ENCODE data around the gene SPSB3.

SPSB3 gene

DNA sequence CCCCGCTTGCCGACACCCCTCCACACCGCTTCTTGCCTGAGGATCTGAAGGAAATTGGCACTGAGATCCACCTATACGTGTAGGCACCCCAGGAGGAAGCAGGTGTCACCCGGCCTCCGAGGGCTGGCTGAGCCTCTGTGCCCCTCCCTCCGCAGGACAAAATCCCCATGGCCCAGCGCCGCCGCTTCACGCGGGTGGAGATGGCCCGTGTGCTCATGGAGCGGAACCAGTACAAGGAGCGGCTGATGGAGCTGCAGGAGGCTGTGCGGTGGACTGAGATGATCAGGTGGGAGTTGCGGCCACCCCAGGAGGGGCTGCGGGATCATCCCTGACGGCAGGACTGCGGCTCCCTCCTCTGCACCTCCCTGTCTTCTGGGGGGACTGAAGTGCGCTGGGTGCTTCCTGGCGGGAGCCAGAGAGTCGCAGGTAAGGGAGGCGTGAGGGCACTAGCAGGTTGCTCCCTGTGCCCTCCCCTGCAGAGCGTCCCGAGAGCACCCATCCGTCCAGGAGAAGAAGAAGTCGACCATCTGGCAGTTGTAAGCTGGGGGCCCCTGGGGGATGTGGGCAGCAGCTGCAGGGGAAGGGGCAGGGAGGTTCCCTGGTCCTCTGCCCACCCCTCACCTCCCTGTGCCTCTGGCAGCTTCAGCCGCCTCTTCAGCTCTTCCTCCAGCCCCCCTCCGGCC lies 20.0 kb downstream of the SPSB3 start:
- DNase-seq = no peak

DNA sequence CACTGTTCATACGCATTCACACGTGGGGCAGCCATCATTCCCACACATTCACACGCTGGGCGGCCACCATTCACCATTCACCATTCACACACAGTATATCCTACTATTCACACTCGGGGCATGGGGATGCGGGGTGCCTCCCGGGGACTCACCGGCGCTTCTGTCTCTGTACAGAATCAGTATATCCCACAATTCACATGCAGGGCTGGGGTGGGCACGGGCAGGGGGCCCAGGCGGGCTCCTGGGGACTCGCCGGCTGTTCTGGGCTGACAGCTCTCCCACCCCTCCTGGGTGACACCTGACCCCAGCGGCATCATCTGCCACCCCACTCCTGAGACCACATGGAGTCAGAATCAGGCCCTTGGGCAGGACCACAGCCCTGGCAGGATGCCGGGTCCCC lies 20.6 kb downstream of the SPSB3 start:
- no peak for DNase-seq

DNA sequence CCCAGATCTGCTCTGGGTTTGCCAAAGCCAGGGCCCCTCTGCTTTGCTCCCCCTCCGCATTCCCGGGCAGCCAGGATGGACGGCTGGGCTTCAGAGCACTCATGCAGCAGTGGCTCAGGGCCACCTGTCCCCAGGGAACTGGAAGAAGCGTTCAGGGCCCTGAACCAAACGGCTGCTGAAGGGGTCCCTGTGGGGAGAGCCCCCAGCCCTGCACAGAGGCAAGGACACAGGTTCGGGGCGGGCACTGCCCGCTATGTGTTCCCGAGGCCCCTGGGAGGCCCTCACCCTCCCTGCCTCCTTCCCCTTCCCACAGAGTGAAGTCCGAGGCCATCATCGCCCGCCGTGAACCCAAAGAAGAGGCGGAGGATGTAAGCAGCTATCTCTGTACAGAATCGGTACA lies 21.5 kb downstream of the SPSB3 start:
- no peak for DNase-seq

DNA sequence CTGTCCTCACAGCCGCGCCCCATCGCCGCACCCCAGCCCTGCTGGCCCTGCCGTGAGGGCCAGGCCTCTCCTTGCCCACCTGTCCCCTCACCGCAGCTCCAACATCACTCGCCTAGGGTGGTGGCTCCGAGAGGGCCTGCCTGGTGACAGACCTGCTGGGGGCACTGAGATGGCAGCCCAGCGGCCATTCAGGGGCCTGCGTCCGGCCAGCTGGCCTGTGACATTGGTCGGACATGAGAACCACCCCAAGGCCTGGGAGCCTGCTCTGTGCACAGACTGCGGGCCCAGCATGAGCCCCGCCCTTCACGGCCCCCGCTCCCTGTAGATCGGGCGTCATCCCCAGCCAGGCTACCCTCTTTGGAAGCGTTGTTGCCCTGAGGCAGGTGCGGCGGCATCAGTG lies 22.9 kb downstream of the SPSB3 start:
- no peak for DNase-seq

DNA sequence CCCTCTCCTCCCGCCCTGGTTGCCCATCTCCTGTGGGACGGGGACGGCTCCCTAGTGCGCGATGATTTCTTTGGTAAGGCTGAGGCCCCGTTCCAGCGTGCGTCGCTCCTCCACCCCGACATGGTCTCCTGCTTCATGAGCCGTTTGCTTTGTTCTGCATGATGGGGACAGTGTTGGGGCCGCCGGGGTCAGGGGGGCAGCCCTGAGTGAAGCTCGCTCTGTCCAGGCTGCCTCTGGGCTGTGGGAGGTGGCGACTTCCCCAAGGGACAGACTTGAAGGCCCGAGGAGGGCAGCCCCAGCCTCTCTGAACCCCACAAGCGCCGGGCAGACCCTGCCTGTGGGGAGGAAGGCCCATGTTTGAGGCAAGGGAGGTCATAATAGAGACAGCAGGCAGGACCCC lies 23.4 kb downstream of the SPSB3 start:
- DNase-seq = no peak

DNA sequence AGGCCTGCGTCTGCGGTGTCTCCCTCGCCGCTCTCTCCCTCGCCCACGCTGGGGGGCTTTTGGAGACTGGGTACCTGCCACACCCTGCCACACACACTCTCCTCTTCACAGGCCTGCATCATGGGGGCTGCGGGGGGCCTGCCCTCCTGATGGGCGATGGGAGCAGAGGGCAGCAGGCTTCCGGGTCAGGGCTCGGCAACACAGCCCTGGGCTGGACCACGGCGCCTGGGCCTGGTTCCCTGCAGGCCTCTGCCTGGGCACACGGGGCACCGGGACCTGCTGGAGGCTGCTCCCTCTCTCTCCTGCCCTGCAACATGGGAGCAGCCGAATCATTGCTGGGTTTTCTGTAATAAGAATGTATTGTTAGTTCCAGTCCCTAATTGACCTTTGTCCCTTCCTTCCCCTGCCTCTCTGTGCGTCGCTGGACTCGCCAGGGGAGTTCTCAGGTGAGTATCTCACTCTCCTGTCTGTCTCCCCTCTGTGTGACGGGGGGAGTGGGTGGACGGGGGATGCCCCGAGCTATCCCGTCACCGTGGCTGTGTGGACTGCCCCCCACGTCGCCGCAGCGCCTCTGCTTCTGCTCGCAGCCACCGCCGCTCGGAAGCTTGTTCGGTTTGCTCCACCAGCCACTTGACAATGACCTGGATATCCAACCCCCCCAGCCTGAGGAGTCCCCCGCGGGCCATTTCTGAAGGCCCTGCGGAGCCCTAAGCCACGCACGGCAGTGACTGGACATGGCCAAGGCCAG lies 24.5 kb downstream of the SPSB3 start:
- DNase-seq = no peak

DNA sequence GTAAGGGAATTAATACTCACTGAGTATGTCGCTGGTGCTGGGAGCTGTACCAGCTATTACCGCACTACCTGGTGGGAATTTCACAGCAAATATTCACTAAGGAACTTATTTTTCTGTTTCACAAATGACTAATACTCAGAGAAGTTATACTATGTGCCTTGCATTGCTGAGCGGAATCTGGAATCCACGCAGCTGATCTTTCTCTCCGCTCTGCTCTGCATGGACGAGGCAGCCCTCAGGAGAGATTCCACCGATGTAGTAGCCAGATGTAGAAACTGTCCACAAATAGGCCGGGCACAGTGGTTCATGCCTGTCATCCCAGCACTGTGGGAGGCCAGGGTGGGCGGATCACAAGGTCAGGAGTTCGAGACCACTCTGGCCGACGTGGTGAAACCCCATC lies 28.2 kb downstream of the SPSB3 start:
- DNase-seq = no peak

DNA sequence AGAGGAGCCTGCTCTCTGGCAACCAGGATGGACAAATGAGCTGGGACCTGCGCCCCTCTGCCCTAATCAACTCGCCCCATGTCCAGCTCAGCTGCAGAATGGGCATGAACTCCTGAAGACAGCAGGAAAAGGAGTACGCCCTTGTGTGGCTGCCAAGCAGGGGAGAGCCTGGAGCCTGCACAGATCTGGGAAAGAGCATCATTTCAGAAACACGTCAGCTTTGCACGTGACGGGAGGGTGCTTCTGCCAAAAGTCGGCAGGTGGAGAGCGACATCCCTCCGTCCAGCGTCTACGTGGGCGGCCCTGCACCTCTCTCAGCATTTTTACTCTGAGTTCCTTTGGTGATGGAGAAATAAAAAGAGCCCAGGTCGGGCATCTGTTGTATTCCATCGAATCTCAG lies 29.5 kb downstream of the SPSB3 start:
- DNase-seq = no peak

DNA sequence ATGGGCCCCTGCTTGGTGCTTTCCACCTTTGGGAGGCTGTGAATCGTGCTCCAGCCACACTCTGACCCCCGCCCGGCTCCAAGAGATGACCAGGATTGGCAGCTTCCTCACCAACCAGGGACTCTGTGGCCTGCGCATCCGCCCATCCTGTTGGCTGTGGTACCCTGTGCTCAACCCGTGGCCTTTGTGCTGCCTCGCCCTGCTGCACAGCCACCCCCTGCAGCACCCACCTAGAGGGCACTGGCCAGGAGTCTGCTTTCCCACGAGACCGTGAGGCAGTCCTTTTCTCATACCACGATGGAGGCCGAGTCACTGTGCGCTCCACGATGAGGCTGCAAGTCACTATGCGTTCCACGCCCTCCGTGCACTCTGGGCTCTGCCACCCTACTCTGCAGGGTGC lies 30.4 kb downstream of the SPSB3 start:
- DNase-seq = no peak

DNA sequence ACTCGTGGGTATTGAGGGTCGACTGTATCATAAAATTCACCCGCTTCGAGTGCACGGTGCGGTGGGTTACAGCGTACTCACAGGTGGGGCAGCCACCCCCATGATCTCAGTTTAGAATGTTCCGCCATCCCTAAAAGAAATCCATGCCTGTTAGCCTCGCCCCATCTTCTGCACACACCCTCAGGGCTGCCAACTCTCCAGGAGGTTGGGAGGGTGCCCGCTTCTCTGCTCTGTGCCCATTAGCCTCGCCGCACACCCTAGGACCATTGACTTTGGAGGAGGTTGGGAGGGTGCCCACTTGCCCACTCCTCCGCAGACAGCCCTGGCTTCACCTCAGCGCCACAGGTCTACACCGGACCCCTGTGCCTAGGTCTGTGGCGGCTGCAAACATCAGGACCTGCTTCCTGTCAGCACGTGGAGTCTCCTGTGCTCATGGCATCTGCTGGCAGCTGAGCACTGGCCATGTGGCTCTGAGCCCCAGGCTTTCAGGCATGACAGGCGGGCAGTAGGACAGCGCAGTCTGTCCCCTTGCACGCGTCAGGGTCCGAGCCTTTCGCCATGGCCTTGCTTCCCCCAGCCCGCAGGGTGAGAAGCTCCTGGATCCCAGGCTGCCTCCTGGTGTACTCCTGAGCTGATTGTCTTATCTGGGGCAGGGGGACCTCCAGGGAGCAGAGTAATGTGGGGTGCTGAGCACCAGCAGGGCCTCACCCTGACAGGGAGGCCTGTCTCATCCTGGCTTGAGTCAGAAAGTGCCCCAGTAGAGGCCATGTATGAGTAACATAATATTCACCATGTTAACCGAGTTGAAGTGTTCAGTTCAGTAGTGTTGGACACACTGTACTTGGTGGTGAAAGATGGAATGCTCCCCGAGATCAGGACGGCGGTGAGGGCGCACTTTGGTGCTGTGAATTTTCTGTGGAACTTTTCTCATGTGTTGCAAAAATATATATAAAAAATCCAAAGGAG lies 32.9 kb downstream of the SPSB3 start:
- no peak for DNase-seq

DNA sequence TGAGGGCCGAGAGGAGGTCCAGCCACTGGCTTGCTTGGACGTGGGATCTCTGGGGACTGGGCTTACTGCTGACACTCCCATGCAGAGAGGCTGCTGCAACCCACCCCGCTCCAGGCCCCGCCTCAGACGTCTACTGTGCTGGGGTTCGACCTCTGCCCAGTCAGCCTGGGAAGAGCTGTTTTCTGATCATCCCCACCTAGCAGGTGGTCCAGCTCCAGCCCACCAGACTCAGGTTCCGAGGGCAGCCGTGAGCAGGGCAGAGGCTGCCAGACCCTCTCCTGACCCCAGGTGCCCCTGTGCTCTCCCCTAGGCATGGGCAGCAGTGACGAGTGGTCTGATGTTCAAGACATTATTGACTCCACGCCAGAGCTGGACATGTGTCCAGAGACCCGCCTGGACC lies 34.4 kb downstream of the SPSB3 start:
- no peak for DNase-seq

DNA sequence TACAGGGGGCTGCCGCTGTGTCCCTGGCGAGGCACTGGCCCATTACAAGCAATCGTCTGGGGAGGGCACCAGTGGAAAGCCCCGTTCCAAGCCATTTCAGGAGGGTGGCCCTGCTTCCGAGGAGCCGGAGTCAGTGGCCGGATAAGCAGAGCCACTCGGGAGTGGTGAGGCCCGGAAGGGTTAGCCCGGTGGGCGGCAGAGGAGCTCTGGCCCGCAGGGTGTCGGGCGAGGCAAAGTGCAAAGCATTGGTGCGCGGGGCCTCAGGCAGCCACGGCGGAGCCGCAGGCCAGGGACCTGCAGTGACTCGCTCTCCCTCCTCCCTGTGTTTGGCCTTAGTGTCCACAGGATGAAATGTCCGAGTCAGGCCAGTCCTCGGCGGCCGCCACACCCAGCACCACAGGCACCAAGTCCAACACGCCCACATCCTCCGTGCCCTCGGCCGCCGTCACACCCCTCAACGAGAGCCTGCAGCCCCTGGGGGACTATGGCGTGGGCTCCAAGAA lies 35.6 kb downstream of the SPSB3 start:
- no peak for DNase-seq

DNA sequence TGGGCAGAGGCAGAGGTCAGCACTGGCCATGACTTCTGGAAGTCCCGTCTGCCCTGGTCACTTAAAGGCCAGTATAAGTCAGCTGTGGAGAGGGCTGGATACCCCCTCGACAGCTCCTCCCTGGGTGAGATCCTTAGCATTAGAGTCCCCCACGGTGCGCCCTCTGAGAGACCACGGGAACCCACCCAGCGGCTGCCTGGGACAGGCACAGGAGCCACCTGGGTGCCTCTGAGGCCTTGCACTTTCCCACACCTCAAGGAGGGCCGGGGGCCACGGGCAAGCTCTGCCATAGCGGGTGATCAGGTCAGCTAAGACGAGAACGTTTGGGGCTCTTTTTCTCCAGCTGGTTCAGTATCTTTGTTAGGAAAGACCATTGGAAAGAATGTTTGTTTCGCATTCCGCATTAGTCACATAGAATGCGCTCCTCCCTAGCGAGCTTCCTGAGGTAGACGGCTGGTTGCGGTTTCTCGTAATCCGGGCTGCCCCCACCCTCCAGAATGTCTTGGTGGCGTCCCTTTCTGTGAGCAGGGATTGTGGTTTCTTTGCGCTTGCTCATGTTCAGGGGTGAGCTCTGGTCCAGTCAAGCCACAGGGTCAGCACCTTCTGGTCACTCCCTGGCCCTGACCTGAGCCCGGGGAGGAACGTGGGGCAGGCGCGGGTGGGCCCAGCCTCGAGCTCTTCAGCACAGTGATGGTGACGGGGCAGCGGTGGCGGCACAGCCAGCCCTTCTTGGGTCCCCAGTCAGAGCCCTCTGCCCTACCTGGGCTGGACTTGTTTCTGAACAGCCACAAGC lies 36.3 kb downstream of the SPSB3 start:
- DNase-seq = no peak

DNA sequence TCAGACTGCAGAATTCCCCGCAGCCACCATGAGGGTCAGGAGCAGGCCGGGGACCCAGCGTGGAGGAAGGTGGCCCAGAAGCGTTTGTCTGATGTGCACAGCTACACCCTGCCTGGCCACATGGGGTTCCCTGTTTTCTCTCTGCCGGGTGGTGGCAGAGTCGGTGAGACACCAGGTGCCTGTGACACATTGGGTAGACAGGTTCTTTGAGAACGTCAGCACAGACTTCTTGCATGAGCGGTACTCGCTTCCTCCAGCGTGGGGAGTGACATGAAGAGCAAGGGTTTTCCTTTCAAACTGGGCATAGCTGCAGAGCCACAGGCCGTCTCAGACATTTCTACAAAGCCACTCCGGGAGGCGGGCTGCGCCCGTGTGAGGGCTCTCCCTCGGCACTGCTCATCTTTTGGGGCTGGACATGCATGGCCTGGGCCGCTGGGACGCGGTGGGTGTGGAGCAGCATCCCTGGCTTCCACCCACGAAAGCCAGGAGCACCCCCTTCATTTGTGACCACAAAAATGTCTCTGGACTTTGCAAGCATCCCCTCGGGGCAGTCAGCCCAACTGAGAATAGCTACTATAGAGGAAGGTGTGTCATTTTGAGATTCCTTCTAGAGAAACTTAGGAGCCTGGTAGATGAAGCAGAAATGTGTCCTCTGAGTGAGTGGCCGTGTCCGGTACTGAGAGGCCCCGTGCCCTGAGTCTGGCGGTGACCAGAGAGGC lies 37.0 kb downstream of the SPSB3 start:
- DNase-seq = no peak

DNA sequence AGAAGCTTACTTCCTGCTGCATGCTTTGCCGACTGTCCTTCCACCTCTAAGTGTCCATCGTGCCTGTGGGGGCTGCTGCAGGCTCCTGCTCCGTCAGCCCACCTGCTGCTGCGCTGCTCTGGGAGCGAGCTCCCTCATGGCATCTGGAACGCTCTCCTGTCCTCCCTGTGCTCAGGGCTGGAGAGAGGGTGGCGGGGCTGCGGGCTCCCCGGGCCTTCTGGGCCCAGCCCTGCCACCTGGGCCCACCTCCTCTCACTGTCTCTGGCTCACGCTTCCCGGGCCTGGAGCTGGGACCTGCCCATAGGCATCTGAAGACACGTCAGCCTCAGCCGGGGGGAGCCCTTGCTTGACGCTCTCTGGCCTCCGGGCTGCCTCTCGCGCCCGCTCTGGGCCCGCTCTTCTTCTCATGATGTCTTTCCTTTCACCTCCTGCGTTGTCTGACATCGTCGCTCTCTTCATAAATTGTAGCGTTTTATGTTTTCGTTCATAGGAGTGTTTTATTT lies 38.0 kb downstream of the SPSB3 start:
- DNase-seq = no peak

DNA sequence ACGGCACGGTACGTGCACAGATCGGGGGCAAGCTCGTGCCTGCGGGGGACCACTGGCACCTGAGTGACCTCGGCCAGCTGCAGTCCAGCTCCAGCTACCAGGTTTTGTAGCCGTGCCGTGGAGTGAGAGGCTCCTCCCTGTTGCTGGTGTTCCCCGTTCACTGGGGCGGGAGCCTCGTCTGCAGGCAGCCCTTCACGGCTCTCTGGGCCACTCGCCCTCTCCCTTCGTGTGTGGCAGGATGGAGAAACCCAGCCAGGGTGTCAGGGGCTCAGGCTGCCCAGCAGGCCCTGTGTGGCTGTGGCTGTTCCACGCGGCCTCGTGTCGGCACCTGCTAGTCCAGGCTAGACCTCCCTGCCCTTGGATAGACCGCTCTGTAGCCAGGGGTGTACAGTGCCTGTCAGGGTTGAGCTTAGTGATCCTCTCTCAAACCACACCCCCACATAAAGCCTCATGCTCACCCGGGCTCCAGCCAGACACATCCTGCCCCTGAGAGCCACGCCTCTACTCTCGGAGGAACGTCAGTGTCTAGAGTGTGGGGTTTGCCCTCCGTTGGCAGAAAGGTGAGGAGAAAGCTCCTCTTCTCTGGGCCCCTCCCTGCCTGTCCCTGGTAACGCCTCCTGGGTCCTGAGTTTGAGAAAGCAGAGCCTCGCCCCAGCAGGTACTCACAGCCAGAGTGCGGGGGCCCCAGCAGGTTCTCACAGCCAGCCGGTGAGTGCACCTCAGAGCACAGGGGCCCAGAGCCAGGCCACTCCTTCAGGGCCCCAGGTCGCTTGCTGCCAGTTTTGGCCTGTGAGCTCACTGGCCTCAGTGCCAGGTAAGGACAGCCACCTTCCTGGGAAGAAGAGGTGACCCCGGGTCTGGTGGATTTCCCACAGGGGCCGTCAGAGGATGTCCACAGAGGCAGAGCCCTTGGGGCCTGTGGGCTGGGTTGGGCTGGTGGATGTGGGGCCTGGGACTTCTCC lies 38.7 kb downstream of the SPSB3 start:
- no peak for DNase-seq

DNA sequence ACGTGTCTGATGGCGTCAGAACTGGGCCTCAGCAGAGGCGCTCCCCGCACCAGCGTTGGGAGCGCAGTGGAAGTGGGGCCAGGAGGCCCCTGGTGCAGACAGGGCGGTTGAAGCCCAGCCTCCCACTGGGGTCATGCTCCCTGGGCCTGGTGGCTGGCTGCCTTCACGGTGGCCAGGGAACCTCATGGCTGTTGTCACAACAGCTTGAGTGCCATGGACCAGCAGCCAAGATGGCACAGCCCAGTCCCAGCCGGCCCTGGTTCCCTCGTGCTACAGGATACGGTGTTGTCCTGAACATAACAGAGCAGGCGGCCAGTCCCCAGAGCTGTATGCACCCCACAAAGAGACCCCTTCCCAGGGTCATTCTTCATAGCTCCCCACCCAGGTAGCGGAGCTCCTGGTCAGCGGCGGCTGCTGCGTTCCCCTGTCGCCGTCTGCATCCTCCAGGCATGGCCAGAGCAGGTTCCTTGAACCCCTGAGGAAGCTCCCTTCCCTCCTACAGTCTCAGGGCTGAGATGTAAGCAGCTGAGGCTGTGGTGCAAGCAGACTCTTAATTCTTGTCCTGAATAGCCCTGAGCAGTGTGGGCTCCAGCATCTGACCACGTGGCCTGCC lies 40.7 kb downstream of the SPSB3 start:
- DNase-seq = no peak

DNA sequence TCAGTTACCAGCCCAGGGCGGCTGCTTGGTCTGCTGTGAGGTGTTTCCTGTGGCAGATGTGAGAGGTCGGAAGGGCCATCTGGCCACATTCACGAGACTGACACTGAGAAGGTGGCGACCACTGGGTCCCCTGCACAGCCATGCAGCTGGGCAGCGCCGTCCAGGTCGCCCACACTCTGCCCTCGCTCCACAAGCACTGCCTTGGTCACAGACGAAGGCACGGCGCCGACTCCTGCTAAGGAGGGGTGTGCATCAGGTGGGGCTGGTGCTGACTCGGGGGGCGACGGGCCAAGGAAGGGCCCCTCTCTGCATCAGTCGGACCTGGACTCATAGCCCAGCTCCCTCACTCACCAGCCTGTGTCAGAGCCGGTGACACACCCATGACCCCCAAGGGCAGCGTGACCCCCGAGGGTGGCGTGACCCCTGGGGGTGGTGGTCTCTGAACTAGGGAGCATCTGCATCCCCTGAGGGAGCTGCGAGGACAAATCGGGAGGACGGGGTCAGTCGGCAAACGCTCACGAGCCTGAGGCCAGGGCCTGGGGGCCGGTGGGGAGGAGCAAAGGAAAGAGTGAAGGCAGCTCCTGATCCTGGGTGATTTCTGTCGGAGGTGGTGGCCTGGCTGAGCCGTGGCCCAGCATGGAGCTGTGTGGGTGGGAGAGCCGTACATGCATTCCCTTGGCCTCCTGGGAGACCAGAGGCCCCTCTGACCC lies 41.4 kb downstream of the SPSB3 start:
- no peak for DNase-seq

DNA sequence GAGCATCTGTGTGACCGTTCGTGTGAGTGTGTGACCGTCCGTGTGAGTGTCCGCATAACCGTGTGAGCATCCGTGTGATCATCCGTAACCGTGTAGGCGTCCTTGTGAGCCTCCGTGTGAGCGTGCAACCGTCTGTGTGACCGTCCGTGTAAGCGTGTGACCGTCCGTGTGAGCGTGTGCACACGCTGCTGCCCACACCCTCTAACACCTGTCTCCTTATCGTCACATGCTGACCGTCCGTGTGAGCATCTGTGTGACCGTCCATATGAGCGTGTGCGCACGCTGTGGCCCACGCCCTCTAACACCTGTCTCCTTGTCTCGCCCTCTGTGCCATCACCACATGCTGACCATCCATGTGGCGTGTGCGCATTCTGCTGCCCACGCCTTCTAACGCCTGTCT lies 42.1 kb downstream of the SPSB3 start:
- no peak for DNase-seq
